ENCODE measurements around the gene PRSS35.
A peak's percentile ranks its signal among the peaks of the same experiment; 100 is the strongest.
"Not testable (repeated sequence)": the region's sequence is repeated elsewhere in the genome, so short reads cannot be mapped to it uniquely, and the experiment has no call there.

PRSS35 gene

GRCh38 chr6:83511901-83512681 is at the start of gene PRSS35:
TSS of gene PRSS35 (plus strand) at chr6:83512534. CDS start at chr6:83523442, 10,908 bp downstream.
- DNase-seq (ENCODE audit: low read depth, low spot score) = peak; percentile 47

GRCh38 chr6:83463886-83464285 is 48.4 kb upstream of the PRSS35 start:
- DNase-seq (ENCODE audit: low read depth, low spot score) = no peak

DNA sequence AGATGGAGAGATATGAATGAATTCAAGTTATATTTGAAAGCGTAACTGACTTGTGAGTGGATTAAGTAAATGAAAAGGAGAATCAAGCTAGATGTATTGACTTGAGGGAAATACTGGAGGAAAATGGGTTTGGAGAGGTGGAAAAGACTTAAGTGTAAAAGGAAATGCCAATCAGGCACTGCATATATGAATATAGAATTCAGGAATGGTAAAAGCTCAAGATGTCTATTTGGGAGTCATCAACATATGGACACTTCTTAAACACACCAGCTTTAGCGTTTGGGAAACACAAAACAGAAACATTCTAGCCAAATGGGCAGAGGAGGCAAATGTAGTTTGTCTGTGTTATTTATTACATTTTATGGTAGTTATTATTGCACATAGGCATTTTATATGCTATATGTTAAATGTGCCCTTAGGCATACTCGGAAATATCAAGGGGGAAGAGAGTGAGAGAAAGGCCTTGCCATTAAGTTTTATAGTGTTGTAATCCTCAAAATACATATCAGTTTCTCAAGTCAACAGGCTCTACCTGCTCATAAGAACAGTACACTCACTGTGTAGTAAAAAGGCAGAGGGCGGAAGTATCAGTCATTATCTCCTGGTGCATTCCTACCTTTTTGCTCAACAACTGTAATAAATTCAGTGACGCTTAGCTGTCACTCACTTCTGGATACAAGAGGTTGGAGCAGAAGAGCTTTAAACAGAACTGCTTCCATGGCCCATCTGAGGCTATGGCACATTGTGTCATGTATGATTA is 47.8 kb upstream of the PRSS35 start:
- no peak for DNase-seq (ENCODE audit: low read depth, low spot score)

GRCh38 chr6:83466328-83466727 is 46.0 kb upstream of the PRSS35 start:
- DNase-seq (ENCODE audit: low read depth, low spot score) = no peak

DNA sequence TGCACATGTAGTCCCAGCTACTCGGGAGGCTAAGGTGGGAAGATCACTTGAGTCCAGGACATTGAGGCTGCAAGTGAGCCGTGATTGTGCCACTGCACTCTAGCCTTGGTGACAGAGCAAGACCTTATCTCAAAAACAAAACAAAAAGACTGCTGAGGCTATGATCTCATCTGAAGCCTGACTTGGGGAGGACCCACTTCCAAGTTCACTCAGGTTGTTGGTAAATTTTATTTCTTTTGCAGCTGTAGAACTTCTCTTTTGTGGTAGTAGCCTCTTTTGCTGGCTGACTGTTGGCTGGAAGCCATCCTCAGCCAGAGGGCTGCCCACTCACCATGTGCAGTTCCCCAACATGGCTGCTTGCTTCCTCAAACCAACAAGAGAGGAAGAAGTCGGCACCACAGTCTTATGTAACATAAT is 44.7 kb upstream of the PRSS35 start:
- no peak for DNase-seq (ENCODE audit: low read depth, low spot score)

GRCh38 chr6:83470001-83470400 is 42.3 kb upstream of the PRSS35 start:
- DNase-seq (ENCODE audit: low read depth, low spot score) = no peak

DNA sequence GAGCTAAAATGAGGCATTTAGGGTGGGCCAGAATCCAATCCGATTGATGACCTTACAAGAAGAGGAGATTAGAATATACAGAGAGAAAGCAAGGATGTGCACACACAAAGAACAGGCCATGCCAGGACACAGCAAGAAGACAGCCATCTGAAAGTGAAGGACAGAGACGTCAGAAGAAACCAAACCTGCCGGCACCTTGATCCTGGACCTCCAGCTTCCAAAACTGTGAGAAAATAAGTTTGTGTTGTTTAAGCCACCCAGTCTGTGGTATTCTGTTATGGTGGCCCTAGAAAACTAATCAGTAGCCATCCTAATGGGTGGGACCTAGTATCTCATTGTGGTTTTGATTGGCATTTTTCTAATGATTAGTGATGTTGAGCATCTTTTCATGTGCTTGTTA is 41.7 kb upstream of the PRSS35 start:
- no peak for DNase-seq (ENCODE audit: low read depth, low spot score)

- no peak for DNase-seq (ENCODE audit: low read depth, low spot score)
Measured at GRCh38 chr6:83472767-83473166, 39.6 kb upstream of the PRSS35 start.

GRCh38 chr6:83474309-83474708 is 38.0 kb upstream of the PRSS35 start:
- no peak for DNase-seq (ENCODE audit: low read depth, low spot score)

DNA sequence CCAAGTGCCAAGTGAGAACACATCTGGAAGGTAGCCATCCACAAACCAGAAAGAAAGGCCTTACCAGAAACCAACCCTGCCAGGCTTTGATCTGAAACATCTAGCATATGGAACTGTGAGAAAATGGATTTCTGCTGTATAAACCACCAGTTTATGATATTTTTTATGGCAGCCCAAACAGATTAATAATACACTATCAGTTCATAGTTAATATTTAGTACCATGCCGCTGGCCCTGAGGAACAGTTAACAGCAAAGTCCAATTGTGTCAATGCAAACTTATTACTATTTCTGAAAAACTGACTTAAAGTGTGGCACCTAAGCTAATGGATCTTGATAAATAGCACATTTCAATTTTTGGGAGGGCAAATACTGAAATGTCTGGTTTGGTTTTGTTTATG is 35.4 kb upstream of the PRSS35 start:
- no peak for DNase-seq (ENCODE audit: low read depth, low spot score)

GRCh38 chr6:83479389-83479788 is 32.9 kb upstream of the PRSS35 start:
- no peak for DNase-seq (ENCODE audit: low read depth, low spot score)

GRCh38 chr6:83480470-83480869 is 31.9 kb upstream of the PRSS35 start:
- no peak for DNase-seq (ENCODE audit: low read depth, low spot score)

- DNase-seq (ENCODE audit: low read depth, low spot score) = not testable (repeated sequence)
Measured at GRCh38 chr6:83481938-83482337, 30.4 kb upstream of the PRSS35 start.

DNA sequence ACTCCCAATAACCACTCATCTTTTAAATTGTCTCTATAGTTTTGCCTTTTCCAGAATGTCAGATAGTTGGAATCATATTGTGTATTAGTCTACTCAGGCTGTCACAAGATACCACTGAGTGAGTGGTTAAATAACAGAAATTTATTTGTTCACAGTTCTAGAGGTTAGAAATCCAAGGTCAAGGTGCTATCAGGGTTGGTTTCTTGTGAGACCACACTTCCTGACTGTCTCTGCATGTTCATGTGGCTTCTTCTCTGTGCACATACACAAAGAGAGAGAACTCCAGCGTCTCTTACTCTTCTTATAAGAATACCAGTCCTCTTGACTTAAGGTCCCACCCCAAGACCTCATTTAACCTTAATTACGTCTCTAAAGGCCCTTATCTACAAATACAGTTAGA is 23.9 kb upstream of the PRSS35 start:
- no peak for DNase-seq (ENCODE audit: low read depth, low spot score)

DNA sequence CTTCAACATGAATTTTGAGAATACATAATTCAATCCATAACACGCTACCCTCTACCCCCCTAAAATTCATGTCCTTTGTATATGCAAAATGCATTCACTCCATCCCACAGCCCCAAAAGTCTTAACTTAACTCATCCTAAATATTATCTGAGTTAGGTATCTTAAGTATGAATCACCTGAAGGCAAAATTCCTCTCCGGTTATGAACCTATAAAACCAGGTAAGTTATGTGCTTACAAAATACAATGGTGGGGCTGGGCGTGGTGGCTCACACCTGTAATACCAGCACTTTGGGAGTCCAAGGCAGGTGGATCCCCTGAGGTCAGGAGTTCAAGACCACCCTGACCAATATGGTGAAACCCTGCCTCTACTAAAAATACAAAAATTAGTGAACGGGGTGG is 23.5 kb upstream of the PRSS35 start:
- DNase-seq (ENCODE audit: low read depth, low spot score) = no peak

- no peak for DNase-seq (ENCODE audit: low read depth, low spot score)
Measured at GRCh38 chr6:83490217-83490807, 22.0 kb upstream of the PRSS35 start.

- DNase-seq (ENCODE audit: low read depth, low spot score) = no peak
Measured at GRCh38 chr6:83505356-83505755, 7.0 kb upstream of the PRSS35 start.

GRCh38 chr6:83509441-83509840 is 2.9 kb upstream of the PRSS35 start:
- no peak for DNase-seq (ENCODE audit: low read depth, low spot score)

DNA sequence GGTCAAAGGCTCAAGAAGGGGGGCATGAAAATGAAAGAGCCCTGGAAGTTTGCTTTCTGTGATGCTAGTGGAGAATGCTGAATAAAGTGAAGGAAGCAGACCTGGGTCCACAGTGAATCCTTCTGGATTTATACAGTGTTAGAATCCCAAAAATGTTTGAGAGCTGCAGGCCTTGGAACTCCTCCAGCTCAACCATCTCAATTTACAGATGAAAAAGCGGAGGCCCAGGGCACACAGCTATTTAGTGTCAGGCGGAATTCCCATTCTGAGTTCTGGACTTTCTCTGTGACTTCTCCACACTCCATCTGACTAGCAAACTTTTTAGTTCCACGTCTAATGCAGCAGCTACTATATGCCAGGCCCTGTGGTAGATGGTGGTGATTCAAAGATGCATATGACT is 1.5 kb upstream of the PRSS35 start:
- DNase-seq (ENCODE audit: low read depth, low spot score) = no peak

DNA sequence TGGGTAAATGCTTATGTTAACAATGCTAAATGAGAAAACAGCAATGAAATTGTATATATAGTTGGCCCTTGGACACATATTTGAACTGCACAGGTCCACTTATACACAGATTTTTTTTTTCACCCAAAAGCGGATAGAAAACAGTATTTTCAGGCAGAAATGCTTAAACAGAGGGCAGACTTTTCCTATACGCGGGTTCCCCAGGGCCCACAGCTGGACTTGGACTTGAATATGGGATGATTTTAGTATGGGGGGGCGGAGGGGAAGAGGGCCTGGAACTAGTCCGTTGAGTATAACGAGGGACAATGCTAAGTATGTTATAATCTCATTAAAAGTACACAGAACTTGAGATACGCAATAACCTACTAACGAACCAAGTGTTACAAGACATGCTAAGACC is 1.1 kb upstream of the PRSS35 start:
- DNase-seq (ENCODE audit: low read depth, low spot score) = no peak

- no peak for DNase-seq (ENCODE audit: low read depth, low spot score)
Measured at GRCh38 chr6:83514466-83514865, 2.1 kb downstream of the PRSS35 start.

- no peak for DNase-seq (ENCODE audit: low read depth, low spot score)
Measured at GRCh38 chr6:83514866-83515466, 2.6 kb downstream of the PRSS35 start.
